KMS-11 (cell line): ENCODE results near the gene ARID4B.
A peak's percentile ranks its signal among the peaks of the same experiment; 100 is the strongest.

Experiments used
- H2AFZ ChIP-seq: fragments of 200-600 bp; sonication (generic); 2 replicates; pipeline ENCODE4 v1.6.1; 2016; ENCODE audit warnings: antibody characterized with exemption, mixed run types, low read depth
- H3K27ac ChIP-seq: fragments of 200-600 bp; sonication (generic); 2 replicates; pipeline ENCODE4 v1.6.1; 2016; ENCODE audit warnings: mild to moderate bottlenecking, mixed run types
- H3K27me3 ChIP-seq: fragments of 200-600 bp; sonication (generic); 2 replicates; pipeline ENCODE4 v1.6.1; 2017; ENCODE audit warnings: mild to moderate bottlenecking, low read depth, mixed run types, moderate library complexity; ENCODE audit not compliant: insufficient read depth
- H3K36me3 ChIP-seq: fragments of 200-600 bp; sonication (generic); 2 replicates; pipeline ENCODE4 v1.6.1; 2017; ENCODE audit warnings: mild to moderate bottlenecking, mixed run types; ENCODE audit not compliant: insufficient read depth
- H3K4me1 ChIP-seq: fragments of 200-600 bp; sonication (generic); 2 replicates; pipeline ENCODE4 v1.6.1; 2016; ENCODE audit warnings: mild to moderate bottlenecking, low read depth, mixed run types; ENCODE audit not compliant: poor library complexity, severe bottlenecking
- H3K4me2 ChIP-seq: fragments of 200-600 bp; sonication (generic); 2 replicates; pipeline ENCODE4 v1.7.0; 2016; ENCODE audit warnings: mild to moderate bottlenecking, mixed run types
- H3K4me3 ChIP-seq: fragments of 200-600 bp; sonication (generic); IDR thresholded peaks from 2 replicates; pipeline ENCODE4 v1.6.1; 2017; ENCODE audit warnings: low read depth, low read length, mixed read lengths; ENCODE audit not compliant: insufficient read depth
- H3K79me2 ChIP-seq: fragments of 200-600 bp; sonication (generic); 2 replicates; pipeline ENCODE4 v1.6.1; 2016; ENCODE audit warnings: low read depth, mixed run types; ENCODE audit not compliant: insufficient read depth
- H3K9ac ChIP-seq: fragments of 200-600 bp; sonication (generic); 2 replicates; pipeline ENCODE4 v1.6.1; 2016; ENCODE audit warnings: mild to moderate bottlenecking, mixed run types
- H4K20me1 ChIP-seq: fragments of 200-600 bp; sonication (generic); 2 replicates; pipeline ENCODE4 v1.6.1; 2016; ENCODE audit warnings: mild to moderate bottlenecking, mixed run types; ENCODE audit not compliant: insufficient read depth
- TF ChIP-seq, protein P1 (sequence below): fragments of 200-600 bp; sonication (generic); conservative IDR thresholded peaks from 2 replicates; pipeline ENCODE4 v1.6.1; 2017; ENCODE audit warnings: low read depth, mild to moderate bottlenecking, antibody characterized with exemption, low read length, moderate library complexity, mixed read lengths

ARID4B gene

DNA sequence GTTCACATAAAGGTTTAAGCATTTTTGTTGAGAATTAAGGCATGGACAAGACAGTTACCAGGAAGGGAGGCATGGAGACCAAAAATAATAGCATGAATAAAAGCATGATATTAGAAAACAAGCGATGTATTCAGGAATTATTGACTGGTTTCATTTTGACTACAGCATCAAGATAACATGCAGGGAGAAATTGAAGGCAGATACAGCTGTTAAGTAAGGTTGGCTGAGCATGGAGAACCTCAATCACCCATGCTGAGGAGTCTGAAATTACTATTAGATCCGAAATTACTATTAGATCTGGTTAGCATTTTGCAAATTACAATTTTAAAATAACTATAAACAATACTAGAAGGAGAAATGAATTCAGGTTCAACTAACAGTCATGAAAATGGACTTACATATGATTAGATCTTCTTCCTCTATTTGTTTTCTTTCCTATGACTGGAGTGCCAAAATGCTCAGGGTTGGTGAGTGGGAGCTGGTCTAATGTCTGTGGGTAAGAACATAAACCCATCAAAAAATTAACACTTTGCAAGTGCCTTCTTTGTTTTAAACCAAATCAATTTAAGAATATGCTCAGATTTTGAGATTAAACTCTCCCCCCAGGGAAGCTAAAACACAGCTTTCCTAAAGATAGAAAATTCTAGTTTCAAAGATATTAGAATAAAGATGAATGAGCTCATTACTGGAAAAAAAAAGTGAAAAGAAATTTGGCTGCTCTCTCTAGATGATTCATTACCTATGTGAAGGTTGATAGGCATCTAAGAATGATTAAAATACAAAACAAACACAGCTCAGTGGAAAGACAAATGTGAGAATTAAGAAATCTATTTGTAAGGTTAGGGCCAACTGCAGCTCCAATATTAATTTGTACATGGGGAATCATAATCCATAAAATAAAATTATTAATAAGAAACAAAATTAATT, 81.7 kb downstream of the ARID4B start:
- 0 out of 2 replicates have a peak overlapping the region, but pooled peaks have one; percentile 2 for H3K4me2 ChIP-seq
- TF ChIP-seq, protein P1, sequence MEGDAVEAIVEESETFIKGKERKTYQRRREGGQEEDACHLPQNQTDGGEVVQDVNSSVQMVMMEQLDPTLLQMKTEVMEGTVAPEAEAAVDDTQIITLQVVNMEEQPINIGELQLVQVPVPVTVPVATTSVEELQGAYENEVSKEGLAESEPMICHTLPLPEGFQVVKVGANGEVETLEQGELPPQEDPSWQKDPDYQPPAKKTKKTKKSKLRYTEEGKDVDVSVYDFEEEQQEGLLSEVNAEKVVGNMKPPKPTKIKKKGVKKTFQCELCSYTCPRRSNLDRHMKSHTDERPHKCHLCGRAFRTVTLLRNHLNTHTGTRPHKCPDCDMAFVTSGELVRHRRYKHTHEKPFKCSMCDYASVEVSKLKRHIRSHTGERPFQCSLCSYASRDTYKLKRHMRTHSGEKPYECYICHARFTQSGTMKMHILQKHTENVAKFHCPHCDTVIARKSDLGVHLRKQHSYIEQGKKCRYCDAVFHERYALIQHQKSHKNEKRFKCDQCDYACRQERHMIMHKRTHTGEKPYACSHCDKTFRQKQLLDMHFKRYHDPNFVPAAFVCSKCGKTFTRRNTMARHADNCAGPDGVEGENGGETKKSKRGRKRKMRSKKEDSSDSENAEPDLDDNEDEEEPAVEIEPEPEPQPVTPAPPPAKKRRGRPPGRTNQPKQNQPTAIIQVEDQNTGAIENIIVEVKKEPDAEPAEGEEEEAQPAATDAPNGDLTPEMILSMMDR: no peak
- H3K4me3 ChIP-seq: no peak overlapping the region
- peaks cover 9% of the 10 kb centered on the region for H3K4me1 ChIP-seq
- peaks cover 8% of the 10 kb centered on the region; the same call in 1 of the 2 replicates for H3K79me2 ChIP-seq
- no peak overlapping the region for H2AFZ ChIP-seq
- H3K27ac ChIP-seq: 0 out of 2 replicates have a peak overlapping the region, but pooled peaks have one; percentile 4
- H3K9ac ChIP-seq: no peak overlapping the region
- no peaks in the 10 kb centered on the region for H3K27me3 ChIP-seq
- H3K36me3 ChIP-seq: no peaks in the 10 kb centered on the region
- H4K20me1 ChIP-seq: no peaks in the 10 kb centered on the region

DNA sequence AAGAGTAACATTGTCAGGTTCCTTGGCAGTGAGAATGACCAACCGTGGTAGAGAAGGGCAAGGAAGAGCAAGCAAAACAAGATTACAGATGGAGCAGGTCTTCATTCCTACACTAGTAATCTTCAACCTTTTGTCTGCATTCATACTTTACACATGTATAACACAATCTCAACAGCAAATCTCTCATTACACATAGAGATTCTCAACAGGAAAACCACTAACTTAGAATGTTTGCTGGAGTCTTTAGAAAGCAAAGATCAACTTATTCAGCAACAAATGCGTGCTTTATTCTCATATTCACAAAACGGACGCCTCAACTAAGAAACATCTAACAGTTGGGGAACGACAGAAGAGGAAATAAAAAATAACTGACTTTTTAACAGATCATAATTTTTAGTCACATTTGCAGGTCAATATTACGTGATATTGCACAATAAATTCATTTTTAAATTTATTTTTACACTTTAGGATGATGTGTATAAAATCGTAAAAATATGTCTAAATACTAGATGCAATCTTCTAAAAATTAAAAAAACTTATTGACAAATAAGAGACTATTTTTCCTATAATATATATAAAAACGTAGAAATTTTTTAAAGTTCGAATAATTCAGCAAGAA, 82.9 kb downstream of the ARID4B start:
- TF ChIP-seq, protein P1: no peak
- Histone ChIP-seq H3K27me3 (no peaks in the 10 kb centered on the region), H4K20me1 (no peaks in the 10 kb centered on the region), H3K36me3 (no peaks in the 10 kb centered on the region), H3K4me1 (peaks cover 11% of the 10 kb centered on the region), H3K9ac (no peak overlapping the region), H3K4me3 (no peak overlapping the region), H3K79me2 (no peaks in the 10 kb centered on the region), H2AFZ (no peak overlapping the region), H3K4me2 (no peak overlapping the region), H3K27ac (no peak overlapping the region)

DNA sequence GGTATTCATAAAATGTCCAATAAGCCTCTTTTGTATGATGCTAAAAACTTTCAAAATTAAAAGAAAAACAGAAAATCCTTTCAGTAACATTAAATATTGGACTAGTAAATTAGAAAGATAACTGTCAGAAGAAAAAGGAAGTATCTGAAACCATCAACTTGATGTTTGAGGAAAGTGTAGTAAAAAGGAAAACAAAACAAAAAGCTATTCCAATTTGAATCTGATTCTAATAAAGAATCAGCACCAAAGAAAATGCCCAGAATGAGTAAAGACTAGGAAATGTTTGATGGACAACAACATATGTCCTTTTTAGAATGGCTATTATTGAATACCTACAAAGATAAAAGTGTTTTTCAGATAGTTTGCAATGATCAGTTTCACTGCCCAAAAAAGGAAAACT, 87.0 kb downstream of the ARID4B start:
- no peaks in the 10 kb centered on the region for H3K27me3 ChIP-seq
- H4K20me1 ChIP-seq: no peaks in the 10 kb centered on the region
- no peak overlapping the region for H2AFZ ChIP-seq
- no peak overlapping the region for H3K9ac ChIP-seq
- no peak overlapping the region for H3K27ac ChIP-seq
- H3K36me3 ChIP-seq: no peaks in the 10 kb centered on the region; the same call in 1 of the 2 replicates
- TF ChIP-seq, protein P1: no peak
- H3K79me2 ChIP-seq: no peaks in the 10 kb centered on the region
- peaks cover 4% of the 10 kb centered on the region for H3K4me1 ChIP-seq
- H3K4me3 ChIP-seq: no peak overlapping the region
- no peak overlapping the region for H3K4me2 ChIP-seq

DNA sequence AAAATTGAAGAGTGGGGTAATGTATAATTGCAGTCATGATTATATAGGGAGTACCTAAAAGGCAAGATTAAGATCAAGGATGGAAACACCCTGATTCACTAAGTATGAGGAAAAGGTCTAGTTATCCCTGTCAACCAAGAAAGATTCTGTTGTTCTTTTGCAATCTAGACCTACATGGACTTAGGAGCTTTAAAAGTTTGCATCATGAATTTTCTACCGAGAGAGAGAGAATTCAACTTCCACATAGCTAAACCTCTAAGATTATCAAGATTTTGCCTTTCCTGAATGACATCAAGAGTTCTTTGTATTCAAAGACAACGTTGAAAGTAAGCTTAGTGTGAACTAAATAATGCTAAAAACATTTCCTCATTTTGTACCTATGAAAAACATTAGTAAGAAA, 88.1 kb downstream of the ARID4B start:
- no peak overlapping the region for H3K27ac ChIP-seq
- no peaks in the 10 kb centered on the region; the same call in 1 of the 2 replicates for H3K36me3 ChIP-seq
- no peak overlapping the region for H3K4me3 ChIP-seq
- H3K79me2 ChIP-seq: no peaks in the 10 kb centered on the region
- peaks cover 3% of the 10 kb centered on the region for H3K4me1 ChIP-seq
- no peak overlapping the region for H2AFZ ChIP-seq
- H3K27me3 ChIP-seq: no peaks in the 10 kb centered on the region
- no peak overlapping the region for H3K9ac ChIP-seq
- TF ChIP-seq, protein P1: no peak
- H3K4me2 ChIP-seq: no peak overlapping the region
- no peaks in the 10 kb centered on the region for H4K20me1 ChIP-seq
